Mucosa of descending colon (tissue), 3 donors: ENCODE measurements around the gene OXLD1. TPM values are rescaled to one million over a fixed set of nuclear protein-coding genes. Genes with fewer than 3 reads are reported as not detected.

Experiments used
- ATAC-seq: fragments of 200-7000 bp; cut with Tn5 transposase; one replicate; pipeline ENCODE4 v1.9.1; 2020; ENCODE audit warnings: mild to moderate bottlenecking, moderate library complexity
- DNase-seq, 3 donors: peaks; one replicate each; pipeline ENCODE4 v3.0.0-alpha.2; 2020
- H3K36me3 ChIP-seq: fragments of 200-600 bp; one replicate; pipeline ENCODE4 v1.8.0; 2021; ENCODE audit warnings: low read depth, mild to moderate bottlenecking
- H3K4me1 ChIP-seq: fragments of 200-600 bp; one replicate; pipeline ENCODE4 v1.8.0; 2021; ENCODE audit warnings: low read depth, mild to moderate bottlenecking
- H3K4me3 ChIP-seq: fragments of 200-600 bp; one replicate; pipeline ENCODE4 v1.8.0; 2021; ENCODE audit warnings: mild to moderate bottlenecking
- H3K9me3 ChIP-seq: fragments of 200-600 bp; one replicate; pipeline ENCODE4 v1.8.0; 2021; ENCODE audit warnings: mild to moderate bottlenecking
- CTCF ChIP-seq: fragments of 200-600 bp; IDR thresholded peaks from one replicate; pipeline ENCODE4 v1.8.0; 2022; ENCODE audit warnings: antibody characterized with exemption, mild to moderate bottlenecking
- intact Hi-C, 2 donors: fragments of 100-400 bp; cut with DNase I in 1 of 2; cut with micrococcal nuclease in 1 of 2; formaldehyde crosslinking; loops; one replicate each; pipeline versions ENCODE4 v1.11.0 to v1.11.1; 2022; cut with DNase I, micrococcal nuclease
- total RNA-seq, 3 donors: library from RNA; stranded (reverse); fragmentation: NEBNext Ultra II Directional in 2 of 3; extraction: Animal tissue kit (Norgen Biotek cat#: 25700) in 2 of 3; gene quantifications; one replicate each; pipeline versions ENCODE4 v1.2.1 to v1.2.4, GENCODE V29; 2021 to 2023
- donor health status: DM: no; HTN: no; CAD: no; lungs with moderate emphysema.
- donor health status: DM: no; HTN: no; CAD: no.
- donor health status: DM: no; HTN: yes; CAD: no.

Gene OXLD1
- total RNA-seq, 3 donors from 2014 or later = 26.3 to 27.5 (median 26.8) TPM

GRCh38 chr17:81646869-81647600 lies 19.4 kb downstream of the OXLD1 start:
- no peak for ATAC-seq
- Histone ChIP-seq H3K4me1 (no peaks in the 10 kb centered on the region), H3K9me3 (no peaks in the 10 kb centered on the region), H3K36me3 (no peaks in the 10 kb centered on the region), H3K4me3 (no peak overlapping the region)
- no peak for DNase-seq
- intact Hi-C loops = no loop called here
- no peak for TF ChIP-seq CTCF

- no peak for DNase-seq
- H3K4me3 ChIP-seq = no peak overlapping the region
- intact Hi-C loops = no loop called here
- no peaks in the 10 kb centered on the region for H3K9me3 ChIP-seq
- no peaks in the 10 kb centered on the region for H3K4me1 ChIP-seq
- no peaks in the 10 kb centered on the region for H3K36me3 ChIP-seq
- ATAC-seq = no peak
- no peak for TF ChIP-seq CTCF
Measured at GRCh38 chr17:81644976-81645952, 21.1 kb downstream of the OXLD1 start.

GRCh38 chr17:81644496-81644895 lies 21.9 kb downstream of the OXLD1 start:
- Histone ChIP-seq H3K9me3 (no peaks in the 10 kb centered on the region), H3K4me1 (no peaks in the 10 kb centered on the region), H3K4me3 (no peak overlapping the region), H3K36me3 (no peaks in the 10 kb centered on the region)
- DNase-seq (no peak), ATAC-seq (no peak)
- no peak for TF ChIP-seq CTCF
- intact Hi-C loops = no loop called here

- H3K9me3 ChIP-seq = no peaks in the 10 kb centered on the region
- TF ChIP-seq CTCF = no peak
- intact Hi-C loops = no loop called here
- no peak for ATAC-seq
- H3K4me3 ChIP-seq = no peak overlapping the region
- DNase-seq = peak in 1 of 3 donors; percentile 30
- no peaks in the 10 kb centered on the region for H3K4me1 ChIP-seq
- H3K36me3 ChIP-seq = no peaks in the 10 kb centered on the region
Measured at GRCh38 chr17:81641825-81642489, 24.4 kb downstream of the OXLD1 start.

- ATAC-seq (no peak), DNase-seq (no peak)
- H3K4me3 ChIP-seq = no peak overlapping the region
- intact Hi-C loops = no loop called here
- no peaks in the 10 kb centered on the region for H3K36me3 ChIP-seq
- no peak for TF ChIP-seq CTCF
- no peaks in the 10 kb centered on the region for H3K9me3 ChIP-seq
- peaks cover 10% of the 10 kb centered on the region for H3K4me1 ChIP-seq
Measured at GRCh38 chr17:81640011-81640410, 26.4 kb downstream of the OXLD1 start.
